ENCODE results near the gene ATP8B1. TPM values are rescaled to one million over a fixed set of nuclear protein-coding genes. Genes with fewer than 3 reads are reported as not detected.

The ATP8B1 gene
- total and polyA plus RNA-seq, 10 donors, result 1.0 to 22.0 (median 12.7) TPM

GRCh38 chr18:57762686-57763085 is 40.4 kb downstream of the ATP8B1 start:
- H3K4me3 ChIP-seq, result no peak overlapping the region
- no peak for TF ChIP-seq POLR2AphosphoS5 (IDR thresholded peaks at IDR 0.05)
- TF ChIP-seq POLR2A (IDR thresholded peaks at IDR 0.05), result no peak
- TF ChIP-seq, protein P1, sequence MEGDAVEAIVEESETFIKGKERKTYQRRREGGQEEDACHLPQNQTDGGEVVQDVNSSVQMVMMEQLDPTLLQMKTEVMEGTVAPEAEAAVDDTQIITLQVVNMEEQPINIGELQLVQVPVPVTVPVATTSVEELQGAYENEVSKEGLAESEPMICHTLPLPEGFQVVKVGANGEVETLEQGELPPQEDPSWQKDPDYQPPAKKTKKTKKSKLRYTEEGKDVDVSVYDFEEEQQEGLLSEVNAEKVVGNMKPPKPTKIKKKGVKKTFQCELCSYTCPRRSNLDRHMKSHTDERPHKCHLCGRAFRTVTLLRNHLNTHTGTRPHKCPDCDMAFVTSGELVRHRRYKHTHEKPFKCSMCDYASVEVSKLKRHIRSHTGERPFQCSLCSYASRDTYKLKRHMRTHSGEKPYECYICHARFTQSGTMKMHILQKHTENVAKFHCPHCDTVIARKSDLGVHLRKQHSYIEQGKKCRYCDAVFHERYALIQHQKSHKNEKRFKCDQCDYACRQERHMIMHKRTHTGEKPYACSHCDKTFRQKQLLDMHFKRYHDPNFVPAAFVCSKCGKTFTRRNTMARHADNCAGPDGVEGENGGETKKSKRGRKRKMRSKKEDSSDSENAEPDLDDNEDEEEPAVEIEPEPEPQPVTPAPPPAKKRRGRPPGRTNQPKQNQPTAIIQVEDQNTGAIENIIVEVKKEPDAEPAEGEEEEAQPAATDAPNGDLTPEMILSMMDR (IDR thresholded peaks at IDR 0.05 in 8 of 11, conservative IDR thresholded peaks at IDR 0.05 in 3 of 11), result no peak
- no peaks in the 10 kb centered on the region for H3K27me3 ChIP-seq (replicated peaks in 1 of 7)
- intact Hi-C loops (cut with DNase I; ENCODE audit: low total_unique reads), result no loop called here
- WGBS, 5 donors, result 66 to 79% (median 69%) methylated on average over 2 of the region's 2 CpGs
- H3K27ac ChIP-seq, result no peak overlapping the region
- no peaks in the 10 kb centered on the region for H3K9me3 ChIP-seq
- peaks cover 0 to 3% (median under 1%) of the 10 kb centered on the region in 6 donors for H3K4me1 ChIP-seq
- no peak for DNase-seq
- peaks cover 0 to 3% (median 0%) of the 10 kb centered on the region in 6 donors for H3K36me3 ChIP-seq

GRCh38 chr18:57759650-57760049 is 43.5 kb downstream of the ATP8B1 start:
- WGBS, 5 donors, result 89 to 95% (median 93%) methylated on average over 13 of the region's 13 CpGs
- intact Hi-C loops (cut with DNase I; ENCODE audit: low total_unique reads), result no loop called here
- H3K36me3 ChIP-seq, result no peaks in the 10 kb centered on the region
- no peak for DNase-seq
- H3K9me3 ChIP-seq, result no peaks in the 10 kb centered on the region
- H3K27ac ChIP-seq, result no peak overlapping the region
- H3K4me3 ChIP-seq, result no peak overlapping the region
- TF ChIP-seq, protein P1 (IDR thresholded peaks at IDR 0.05 in 8 of 11, conservative IDR thresholded peaks at IDR 0.05 in 3 of 11), result no peak
- no peak for TF ChIP-seq POLR2AphosphoS5 (IDR thresholded peaks at IDR 0.05)
- TF ChIP-seq POLR2A (IDR thresholded peaks at IDR 0.05), result no peak
- no peaks in the 10 kb centered on the region for H3K4me1 ChIP-seq
- no peaks in the 10 kb centered on the region for H3K27me3 ChIP-seq (replicated peaks in 1 of 7)

DNA sequence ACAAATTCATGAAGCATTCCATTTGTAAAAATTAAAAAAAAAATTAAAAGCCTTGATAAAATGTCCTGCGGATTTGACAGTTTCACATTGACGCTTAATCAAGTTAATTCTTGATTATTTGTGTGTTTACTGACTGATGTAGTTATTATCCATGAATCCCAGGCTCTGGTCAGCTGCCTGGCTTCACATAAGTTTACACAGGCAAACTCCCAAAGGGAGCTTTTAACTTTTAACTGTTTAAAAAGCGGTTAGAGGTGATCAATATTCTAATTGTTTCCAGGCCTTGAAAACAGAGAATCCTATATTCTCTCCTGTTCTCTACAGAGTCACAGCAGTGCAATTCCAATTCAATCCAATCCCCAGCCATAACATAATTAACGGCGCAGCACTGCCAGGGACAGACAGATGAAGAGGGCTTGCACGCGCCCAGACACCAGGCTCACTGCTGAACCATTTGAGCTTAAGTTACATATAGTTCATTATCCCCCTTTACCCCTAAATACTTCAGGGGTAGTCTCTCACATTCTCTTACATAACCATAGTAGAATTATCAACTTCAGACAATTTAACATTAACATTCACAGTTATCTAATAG is 47.5 kb downstream of the ATP8B1 start:
- H3K27ac ChIP-seq, result no peak overlapping the region
- no peaks in the 10 kb centered on the region for H3K27me3 ChIP-seq (replicated peaks in 1 of 7)
- H3K4me3 ChIP-seq, result no peak overlapping the region
- DNase-seq, result no peak
- 88 to 96% (median 91%) methylated on average over 7 of the region's 7 CpGs for WGBS, 5 donors
- intact Hi-C loops (cut with DNase I; ENCODE audit: low total_unique reads), result no loop called here
- H3K9me3 ChIP-seq, result no peaks in the 10 kb centered on the region
- H3K4me1 ChIP-seq, result peaks cover 0 to 6% (median 0%) of the 10 kb centered on the region in 6 donors
- H3K36me3 ChIP-seq, result no peaks in the 10 kb centered on the region
- TF ChIP-seq, protein P1 (IDR thresholded peaks at IDR 0.05 in 8 of 11, conservative IDR thresholded peaks at IDR 0.05 in 3 of 11), result no peak
- no peak for TF ChIP-seq POLR2AphosphoS5 (IDR thresholded peaks at IDR 0.05)
- no peak for TF ChIP-seq POLR2A (IDR thresholded peaks at IDR 0.05)

DNA sequence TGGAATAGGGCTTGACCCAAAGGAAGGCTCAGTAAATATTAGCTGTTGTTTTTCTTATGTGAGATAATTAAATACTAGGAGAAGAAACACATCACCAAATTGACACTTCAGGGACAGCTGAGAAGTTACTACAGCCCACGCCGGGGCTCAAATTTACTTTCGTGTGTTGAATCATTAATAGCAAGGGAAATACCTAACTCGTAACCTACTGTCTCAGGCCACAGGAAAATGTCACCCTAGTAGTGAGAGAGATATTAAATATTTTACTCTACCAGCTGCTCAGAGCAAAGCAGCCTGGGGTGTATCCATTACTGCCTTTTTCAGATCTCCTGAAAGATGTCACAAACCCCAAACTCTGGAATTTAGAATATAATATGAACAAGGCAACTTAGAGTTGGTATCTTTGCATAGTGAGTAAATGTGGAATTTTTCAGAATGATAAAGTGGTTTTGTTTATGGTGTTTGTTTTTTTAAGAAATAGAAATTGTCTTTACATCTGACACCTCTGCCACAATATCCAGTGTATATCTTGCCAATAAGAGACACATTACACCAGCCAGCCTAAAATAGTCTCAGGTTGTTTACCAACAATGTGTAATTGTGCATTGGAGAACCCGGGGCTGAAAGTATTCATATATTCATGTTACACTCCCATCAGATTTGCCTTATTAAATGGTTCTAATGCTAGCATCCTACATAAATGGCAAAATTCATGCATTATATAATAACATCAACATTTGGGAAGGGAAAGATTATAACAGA is 48.4 kb downstream of the ATP8B1 start:
- intact Hi-C loops (cut with DNase I; ENCODE audit: low total_unique reads), result no loop called here
- 77 to 85% (median 80%) methylated on average over 5 of the region's 5 CpGs for WGBS, 5 donors
- TF ChIP-seq POLR2A (IDR thresholded peaks at IDR 0.05), result no peak
- TF ChIP-seq, protein P1 (IDR thresholded peaks at IDR 0.05 in 8 of 11, conservative IDR thresholded peaks at IDR 0.05 in 3 of 11), result no peak
- TF ChIP-seq POLR2AphosphoS5 (IDR thresholded peaks at IDR 0.05), result no peak

More for the DNA sequence above, 48.4 kb downstream of the ATP8B1 start:
- Histone ChIP-seq H3K4me3 (no peak overlapping the region), H3K27ac (no peak overlapping the region), H3K4me1 (peaks cover 0 to 8% (median 0%) of the 10 kb centered on the region in 6 donors), H3K9me3 (no peaks in the 10 kb centered on the region), H3K27me3 (replicated peaks in 1 of 7) (no peaks in the 10 kb centered on the region), H3K36me3 (no peaks in the 10 kb centered on the region)
- no peak for DNase-seq

Measured in spleen (tissue), 11 donors.